Measurements from ENCODE around the gene SHROOM3.

Gene SHROOM3

DNA sequence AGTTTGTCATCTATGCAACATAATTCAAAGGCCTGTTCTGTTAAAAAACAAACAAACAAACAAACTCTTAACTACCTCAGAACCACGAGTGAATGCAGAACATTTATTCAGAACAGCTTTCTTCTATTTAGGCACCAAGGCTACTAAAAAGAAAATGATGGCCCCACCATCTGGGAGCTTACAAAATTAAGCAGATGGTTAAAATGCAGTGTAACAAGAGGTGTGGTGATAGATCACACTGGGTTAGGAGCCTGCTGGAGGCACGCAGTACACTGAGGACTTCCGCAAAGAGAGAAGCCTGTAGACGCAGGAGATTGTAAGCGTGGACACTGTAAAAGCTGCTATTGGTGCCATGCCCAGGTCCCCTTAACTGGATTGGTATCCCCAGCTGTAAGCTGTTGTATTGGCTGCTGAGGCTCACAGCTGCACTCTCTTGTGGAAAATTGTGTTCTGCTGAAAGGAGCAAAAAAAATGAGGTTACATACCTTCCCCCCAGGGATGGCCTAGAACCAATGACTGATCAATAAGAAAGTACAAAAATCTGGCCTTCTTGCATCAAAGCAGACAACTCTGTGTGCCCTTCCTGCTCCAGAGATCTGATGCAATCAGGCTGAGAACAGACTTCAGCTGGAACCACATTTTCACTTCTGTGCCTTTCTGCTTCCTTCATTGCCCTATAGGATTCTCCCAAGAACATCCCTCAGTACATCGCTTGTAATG lies 60.0 kb downstream of the SHROOM3 start:
- DNase-seq: no peak

DNA sequence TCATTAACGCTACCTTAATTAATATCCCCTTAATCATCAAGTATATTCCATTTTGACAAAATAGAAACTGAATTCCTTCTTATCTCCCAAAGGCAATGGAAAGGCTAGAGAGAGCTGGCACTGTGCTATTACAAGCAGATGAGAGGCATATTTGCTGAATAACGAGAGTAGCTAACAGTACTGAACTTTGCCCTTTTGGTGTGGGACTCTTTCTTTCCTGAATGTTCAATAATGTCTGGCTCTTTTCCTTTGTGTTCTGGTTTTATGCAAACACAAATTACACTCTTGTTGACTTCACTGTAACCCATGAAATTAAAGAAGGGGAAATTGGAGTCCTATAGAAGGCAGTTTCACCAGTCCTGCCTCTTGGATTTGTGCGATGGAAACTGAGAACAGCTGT lies 63.5 kb downstream of the SHROOM3 start:
- no peak for DNase-seq

GRCh38 chr4:76499461-76499860 lies 64.4 kb downstream of the SHROOM3 start:
- DNase-seq: no peak

- DNase-seq: no peak
Measured at GRCh38 chr4:76502886-76503285, 67.9 kb downstream of the SHROOM3 start.

DNA sequence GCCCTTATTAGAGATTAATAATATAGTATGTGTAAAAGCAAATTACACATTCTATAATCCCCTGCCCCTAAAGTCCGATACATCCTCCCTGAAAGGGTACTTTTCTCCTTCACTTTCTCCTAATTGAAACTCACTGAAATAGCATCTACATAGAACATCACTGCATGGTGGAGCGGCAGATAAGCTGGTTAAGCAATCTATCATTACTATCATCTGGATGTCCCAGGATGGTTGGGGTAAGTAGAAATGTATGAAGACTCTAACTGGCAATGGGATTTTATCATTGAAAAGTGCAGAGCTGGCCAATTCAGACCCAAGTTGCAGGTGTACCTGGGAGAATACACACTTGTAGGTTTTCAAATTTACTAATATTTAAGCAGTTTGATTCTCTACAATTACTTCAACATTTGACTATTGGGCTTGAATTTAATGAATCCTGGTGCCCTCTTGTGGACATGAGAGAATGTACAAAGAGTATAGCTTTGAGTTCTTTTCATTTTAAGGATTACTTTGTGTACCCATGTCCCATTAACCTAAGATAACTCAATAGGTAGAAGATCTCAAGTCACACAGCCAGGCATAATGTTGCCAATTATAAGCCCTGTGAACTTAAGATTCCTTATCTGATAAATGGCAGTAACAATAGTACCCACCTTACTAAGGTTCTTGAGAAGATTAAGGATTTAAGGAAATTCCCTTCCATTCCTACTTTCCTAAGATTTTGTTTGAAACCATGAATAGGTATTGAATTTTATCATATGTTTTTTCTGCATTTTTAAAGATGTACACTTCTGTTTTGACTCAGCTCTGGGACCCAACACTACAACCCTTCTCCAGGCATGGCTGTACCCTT lies 69.8 kb downstream of the SHROOM3 start:
- DNase-seq: peak; percentile 40

DNA sequence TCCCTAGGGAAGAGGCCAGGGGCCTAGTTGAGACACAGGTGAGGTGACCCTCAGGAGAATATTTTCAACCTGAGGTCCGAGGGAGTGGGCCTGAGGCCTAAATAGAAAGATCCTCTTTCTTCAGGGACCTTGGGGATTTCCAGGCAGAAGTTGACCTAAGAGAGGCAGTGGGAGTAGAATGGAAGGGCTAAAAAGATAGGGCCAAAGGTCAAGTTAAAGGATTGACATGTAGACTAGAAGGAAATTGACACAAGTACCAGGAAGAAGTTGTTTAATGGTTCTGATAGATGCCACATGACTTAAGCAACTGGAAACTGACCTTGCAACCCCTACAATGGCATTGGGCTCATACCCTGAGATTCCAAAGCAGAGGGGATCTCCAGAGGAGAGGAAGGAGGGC lies 76.9 kb downstream of the SHROOM3 start:
- DNase-seq: no peak

- DNase-seq: no peak
Measured at GRCh38 chr4:76513482-76513881, 78.5 kb downstream of the SHROOM3 start.

- no peak for DNase-seq
Measured at GRCh38 chr4:76514087-76514486, 79.1 kb downstream of the SHROOM3 start.

- DNase-seq: peak; percentile 2
Measured at GRCh38 chr4:76515975-76516843, 81.2 kb downstream of the SHROOM3 start.

DNA sequence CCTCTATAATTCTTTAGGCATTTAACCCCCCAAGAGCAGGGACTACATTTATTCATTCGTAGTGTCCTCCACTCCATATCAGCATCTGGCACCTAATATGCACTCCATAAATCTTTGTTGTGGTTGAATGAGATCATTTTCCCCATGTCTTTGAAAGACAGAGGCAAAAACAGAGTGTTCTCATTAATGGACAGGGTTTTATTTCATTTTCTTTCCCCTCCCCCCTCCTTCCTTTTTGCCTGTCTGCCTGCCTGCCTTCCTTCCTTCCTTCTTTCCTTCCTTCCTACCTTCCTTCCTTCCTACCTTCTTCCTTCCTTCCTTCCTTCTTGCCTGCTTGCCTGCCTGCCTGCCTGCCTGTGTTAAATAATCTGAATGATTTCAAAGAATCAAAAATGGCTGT lies 83.2 kb downstream of the SHROOM3 start:
- DNase-seq: no peak

GRCh38 chr4:76523593-76523992 lies 88.6 kb downstream of the SHROOM3 start:
- no peak for DNase-seq

DNA sequence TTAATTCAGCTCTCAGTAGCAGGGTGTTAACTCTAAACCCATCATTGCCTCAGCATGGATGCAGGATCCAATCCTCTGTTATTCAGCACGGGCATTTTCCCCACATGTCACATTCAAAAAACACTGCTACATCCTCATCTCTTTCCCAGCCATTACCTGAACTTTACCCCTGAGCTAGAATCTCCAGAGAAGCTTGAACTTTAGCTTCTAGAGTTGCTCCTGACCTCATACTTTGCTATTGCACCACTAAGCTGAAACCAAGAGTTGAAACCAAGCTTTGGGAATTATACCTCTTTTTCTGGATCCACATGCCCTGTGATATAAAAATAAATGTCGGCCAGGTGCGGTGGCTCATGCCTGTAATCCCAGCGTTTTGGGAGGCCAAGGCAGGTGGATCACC lies 90.7 kb downstream of the SHROOM3 start:
- DNase-seq: no peak

DNA sequence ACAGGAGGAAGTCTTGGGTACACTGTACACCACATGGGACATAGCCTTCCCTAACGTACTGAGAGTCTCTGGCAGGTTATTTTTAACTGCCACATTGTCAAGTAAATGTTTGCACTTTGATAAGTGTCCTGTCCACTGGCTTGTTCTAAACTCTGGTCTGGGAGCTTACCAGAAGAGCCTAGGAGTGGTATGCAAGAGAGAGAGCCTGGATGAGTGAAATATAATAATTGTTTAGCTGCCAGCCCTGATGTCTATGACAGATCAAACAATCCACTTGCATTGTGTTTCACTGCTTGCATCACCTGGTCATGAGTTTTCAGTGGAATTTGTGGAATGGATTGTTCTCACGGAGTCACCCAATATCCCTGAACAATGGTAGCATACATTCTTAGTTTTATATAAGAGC lies 91.6 kb downstream of the SHROOM3 start:
- DNase-seq: no peak

- DNase-seq: no peak
Measured at GRCh38 chr4:76527666-76528065, 92.6 kb downstream of the SHROOM3 start.

DNA sequence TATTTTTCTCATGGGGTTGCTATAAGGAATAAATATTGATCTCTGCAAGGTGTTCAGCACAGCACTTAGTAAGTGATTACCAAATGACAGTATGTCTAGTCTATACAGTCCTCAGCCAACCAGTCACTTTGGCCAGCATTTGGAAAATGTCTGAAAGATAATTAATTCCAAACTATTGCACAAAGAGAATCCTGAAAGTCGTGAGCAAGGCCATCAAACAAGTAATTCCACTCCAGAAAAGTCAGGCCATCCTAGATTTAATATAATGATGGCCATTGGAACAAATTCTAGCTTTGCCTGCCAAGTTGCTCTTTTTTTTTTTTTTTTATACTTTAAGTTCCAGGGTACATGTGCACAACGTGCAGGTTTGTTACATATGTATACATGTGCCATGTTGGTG lies 96.6 kb downstream of the SHROOM3 start:
- DNase-seq: no peak

DNA sequence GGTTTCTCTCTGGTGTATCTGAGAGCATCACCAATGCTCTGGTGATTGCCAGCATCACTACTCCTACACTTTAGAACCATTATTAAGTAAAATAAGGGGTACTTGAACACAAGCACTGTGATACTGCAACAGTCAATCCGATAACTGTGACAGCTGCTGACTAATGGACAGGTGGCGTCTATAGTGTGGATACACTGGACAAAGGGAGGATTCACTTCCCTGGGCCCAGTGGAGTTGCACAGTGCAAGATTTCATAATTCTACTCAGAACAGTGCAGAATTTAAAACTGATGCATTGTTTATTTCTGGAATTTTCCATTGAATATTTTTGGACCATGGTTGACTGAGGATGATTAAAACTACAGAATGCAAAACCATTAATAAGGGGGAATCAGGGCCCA lies 97.8 kb downstream of the SHROOM3 start:
- DNase-seq: no peak

GRCh38 chr4:76533314-76533713 lies 98.3 kb downstream of the SHROOM3 start:
- no peak for DNase-seq

DNA sequence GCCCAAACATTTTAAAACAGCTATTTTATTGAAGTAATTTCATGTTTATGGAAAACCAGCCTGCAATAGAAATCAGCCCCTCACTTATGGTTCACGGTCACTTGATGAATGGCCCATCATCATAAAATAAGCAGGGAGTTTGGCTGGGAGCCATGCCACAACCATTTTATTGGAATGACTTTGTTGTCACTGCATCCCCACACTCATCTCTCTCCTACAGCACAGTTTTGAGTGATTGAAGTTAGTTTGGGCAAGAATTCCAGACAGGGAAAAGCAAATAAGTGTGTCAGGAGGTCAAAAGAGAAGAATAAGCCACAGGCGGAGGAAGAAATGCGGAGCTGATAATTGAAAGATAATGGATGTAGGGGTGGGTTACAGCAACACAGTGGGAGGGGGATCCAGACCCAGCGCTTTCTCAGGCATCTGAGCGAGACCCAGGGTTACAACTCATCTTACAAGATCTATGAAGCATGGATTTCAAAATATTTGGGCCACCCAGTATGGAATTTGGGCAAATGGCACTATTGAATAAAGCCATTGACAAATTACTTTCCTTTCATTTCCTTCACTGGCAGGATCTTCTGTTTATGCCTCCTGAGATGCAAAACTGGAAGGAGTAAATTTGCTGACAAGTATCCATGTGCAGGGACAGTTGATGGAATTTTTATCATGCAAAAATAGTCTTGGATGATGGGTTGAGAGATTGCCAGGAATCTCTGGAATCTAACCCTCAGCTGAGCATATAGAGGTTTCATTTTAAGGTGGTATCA lies 100.8 kb downstream of the SHROOM3 start:
- DNase-seq: no peak

GRCh38 chr4:76536373-76536689 lies 101.3 kb downstream of the SHROOM3 start:
- DNase-seq: no peak

- DNase-seq: no peak
Measured at GRCh38 chr4:76538296-76538695, 103.3 kb downstream of the SHROOM3 start.

DNA sequence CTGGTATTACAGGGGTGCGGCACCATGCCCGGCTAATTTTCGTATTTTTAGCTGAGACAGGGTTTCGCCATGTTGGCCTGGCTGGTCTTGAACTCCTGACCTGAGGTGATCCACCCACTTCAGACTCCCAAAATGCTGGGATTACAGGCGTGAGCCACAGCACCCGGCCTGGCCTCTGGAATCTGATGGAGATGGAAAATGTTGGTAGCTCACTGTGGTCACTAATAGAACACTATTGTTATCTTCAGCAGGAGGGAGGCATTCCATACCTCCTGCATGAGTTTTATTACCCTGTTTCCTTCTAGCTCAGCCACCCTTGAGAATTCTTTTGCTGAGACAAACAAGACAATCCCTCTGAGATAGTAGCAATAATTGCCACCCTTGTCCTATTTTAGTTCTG lies 105.0 kb downstream of the SHROOM3 start:
- DNase-seq: no peak

DNA sequence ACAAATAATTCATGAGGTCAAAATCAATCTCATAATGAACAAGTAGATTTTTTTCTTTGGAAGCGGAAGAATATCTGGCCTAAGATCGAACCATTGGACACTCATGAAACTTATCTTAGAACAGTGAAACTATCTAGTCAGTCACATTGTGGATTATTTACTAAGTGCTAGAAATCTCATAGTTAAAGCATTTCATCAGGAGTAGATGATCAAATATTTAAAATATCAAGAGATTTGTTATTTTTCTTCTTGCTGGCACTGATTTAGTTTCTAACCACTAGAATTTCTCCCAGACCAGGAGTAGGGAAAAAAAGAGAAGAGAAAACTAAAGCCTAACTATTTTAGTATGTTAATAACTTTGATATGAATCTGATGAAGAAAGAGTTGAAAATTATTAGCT lies 105.5 kb downstream of the SHROOM3 start:
- DNase-seq: no peak

- DNase-seq: no peak
Measured at GRCh38 chr4:76543378-76543777, 108.3 kb downstream of the SHROOM3 start.

Data from activated CD4-positive, alpha-beta T cell treated with anti-CD3 and anti-CD28 coated beads, Interleukin-2, Interleukin-6, amounts not matched to agents 100 ng/mL and 50 ng/mL, durations not matched to agents 16 hours and 8 hours (primary cell).